Muscle of leg (tissue), 11 donors: ENCODE data around the gene SMR3B. TPM values are rescaled to one million over a fixed set of nuclear protein-coding genes. Genes with fewer than 3 reads are reported as not detected.

ENCODE experiments used
- DNase-seq: peaks from one replicate; pipeline ENCODE4 v3.0.0; 2013
- H3K27ac ChIP-seq: one replicate; pipeline ENCODE4 v1.5.1; 2013; ENCODE audit warnings: mild to moderate bottlenecking, low read length, control low read depth
- H3K27me3 ChIP-seq: one replicate; pipeline ENCODE4 v1.6.1; 2013; ENCODE audit warnings: low read length; ENCODE audit not compliant: control insufficient read depth, insufficient read depth
- H3K36me3 ChIP-seq: one replicate; pipeline ENCODE4 v1.6.1; 2013; ENCODE audit warnings: low read length; ENCODE audit not compliant: control insufficient read depth, insufficient read depth
- H3K4me1 ChIP-seq: one replicate; pipeline ENCODE4 v1.6.1; 2013; ENCODE audit warnings: low read length; ENCODE audit not compliant: control insufficient read depth, insufficient read depth
- H3K4me3 ChIP-seq: one replicate; pipeline ENCODE4 v1.5.1; 2013; ENCODE audit warnings: low read length, control low read depth
- H3K9me3 ChIP-seq: replicated peaks from 2 replicates; pipeline ENCODE4 v1.6.1; 2013; ENCODE audit warnings: low read depth, low read length; ENCODE audit not compliant: control insufficient read depth
- WGBS: methylation state at CpG from one replicate; pipeline ENCODE4 v1.1.5; 2013; ENCODE audit warnings: missing lambda C conversion rate; ENCODE audit not compliant: insufficient coverage; 5-methylcytosine and 5-hydroxymethylcytosine counted together
- polyA plus RNA-seq, 8 donors: library from polyadenylated mRNA; unstranded; fragments of 120-200 nt; gene quantifications; one replicate each; pipeline versions ENCODE4 v1.2.1 to v1.2.3, GENCODE V29; 2013; ENCODE audit warnings: inconsistent platforms in 1 of 8, low replicate concordance in 1 of 8; ENCODE audit not compliant: insufficient read length in 8 of 8, insufficient read depth in 1 of 8
- total RNA-seq: library from RNA; stranded (reverse); fragments of 120-200 nt; gene quantifications from one replicate; pipeline ENCODE4 v1.2.4, GENCODE V29; 2013

The SMR3B gene
- total and polyA plus RNA-seq, 9 donors = 0.20 TPM; not detected in 8

- Histone ChIP-seq H3K36me3 (no peaks in the 10 kb centered on the region), H3K9me3 (no peaks in the 10 kb centered on the region), H3K4me1 (no peaks in the 10 kb centered on the region), H3K27me3 (no peaks in the 10 kb centered on the region), H3K4me3 (no peak overlapping the region), H3K27ac (no peak overlapping the region)
- no peak for DNase-seq
- no CpG with 5 or more reads among the region's 4 CpGs for WGBS
Measured at GRCh38 chr4:70371987-70372386, 10.9 kb upstream of the SMR3B start.

- no CpG with 5 or more reads among the region's 3 CpGs for WGBS
- Histone ChIP-seq H3K27me3 (no peaks in the 10 kb centered on the region), H3K27ac (no peak overlapping the region), H3K4me3 (no peak overlapping the region), H3K4me1 (no peaks in the 10 kb centered on the region), H3K36me3 (no peaks in the 10 kb centered on the region), H3K9me3 (no peaks in the 10 kb centered on the region)
- DNase-seq = no peak
Measured at GRCh38 chr4:70372760-70373159, 10.2 kb upstream of the SMR3B start.

- Histone ChIP-seq H3K4me1 (no peaks in the 10 kb centered on the region), H3K36me3 (no peaks in the 10 kb centered on the region), H3K27ac (no peak overlapping the region), H3K9me3 (no peaks in the 10 kb centered on the region), H3K4me3 (no peak overlapping the region), H3K27me3 (no peaks in the 10 kb centered on the region)
- no CpG with 5 or more reads among the region's 3 CpGs for WGBS
- no peak for DNase-seq
Measured at GRCh38 chr4:70380578-70380977, 2.4 kb upstream of the SMR3B start.

GRCh38 chr4:70392057-70392776 lies 9.3 kb downstream of the SMR3B start:
- Histone ChIP-seq H3K9me3 (no peaks in the 10 kb centered on the region), H3K4me1 (no peaks in the 10 kb centered on the region), H3K4me3 (no peak overlapping the region), H3K36me3 (no peaks in the 10 kb centered on the region), H3K27ac (no peak overlapping the region), H3K27me3 (no peaks in the 10 kb centered on the region)
- whole genome bisulfite sequencing = no CpG with 5 or more reads among the region's 2 CpGs
- DNase-seq = no peak

GRCh38 chr4:70397580-70397979 lies 14.6 kb downstream of the SMR3B start, which contains the start of gene OPRPN:
Gene OPRPN (plus strand): TSS chr4:70397940. CDS start chr4:70399286, 1,346 bp downstream.
- Histone ChIP-seq H3K4me1 (no peaks in the 10 kb centered on the region), H3K36me3 (no peaks in the 10 kb centered on the region), H3K27ac (no peak within 1 kb of the TSS), H3K27me3 (no peaks in the 10 kb centered on the region), H3K4me3 (no peak within 1 kb of the TSS), H3K9me3 (no peaks in the 10 kb centered on the region)
- no peak for DNase-seq

- H3K27me3 ChIP-seq = no peaks in the 10 kb centered on the region
- DNase-seq = no peak
- no CpG with 5 or more reads among the region's 1 CpG for WGBS
- H3K36me3 ChIP-seq = no peaks in the 10 kb centered on the region
- H3K4me1 ChIP-seq = no peaks in the 10 kb centered on the region
- no peaks in the 10 kb centered on the region for H3K9me3 ChIP-seq
- no peak overlapping the region for H3K4me3 ChIP-seq
- no peak overlapping the region for H3K27ac ChIP-seq
Measured at GRCh38 chr4:70399319-70399718, 16.4 kb downstream of the SMR3B start.

GRCh38 chr4:70402762-70403161 lies 19.8 kb downstream of the SMR3B start:
- WGBS = no CpG with 5 or more reads among the region's 1 CpG
- Histone ChIP-seq H3K4me3 (no peak overlapping the region), H3K4me1 (no peaks in the 10 kb centered on the region)

GRCh38 chr4:70405765-70406164 lies 22.8 kb downstream of the SMR3B start:
- no peak for DNase-seq
- Histone ChIP-seq H3K9me3 (no peaks in the 10 kb centered on the region), H3K27ac (no peak overlapping the region), H3K36me3 (no peaks in the 10 kb centered on the region), H3K4me3 (no peak overlapping the region), H3K27me3 (no peaks in the 10 kb centered on the region), H3K4me1 (no peaks in the 10 kb centered on the region)
- 80% methylated on average over 2 of the region's 6 CpGs for WGBS

More at GRCh38 chr4:70402762-70403161, 19.8 kb downstream of the SMR3B start:
- no peaks in the 10 kb centered on the region for H3K27me3 ChIP-seq
- H3K9me3 ChIP-seq = no peaks in the 10 kb centered on the region
- H3K27ac ChIP-seq = no peak overlapping the region
- no peaks in the 10 kb centered on the region for H3K36me3 ChIP-seq
- no peak for DNase-seq

GRCh38 chr4:70425306-70425705 lies 42.4 kb downstream of the SMR3B start:
- Histone ChIP-seq H3K4me3 (no peak overlapping the region), H3K4me1 (no peaks in the 10 kb centered on the region), H3K27ac (no peak overlapping the region), H3K9me3 (peaks cover 7% of the 10 kb centered on the region), H3K36me3 (no peaks in the 10 kb centered on the region), H3K27me3 (no peaks in the 10 kb centered on the region)
- no CpG with 5 or more reads among the region's 1 CpG for WGBS
- DNase-seq = no peak

GRCh38 chr4:70426789-70427188 lies 43.9 kb downstream of the SMR3B start:
- no peaks in the 10 kb centered on the region for H3K4me1 ChIP-seq
- no peak for DNase-seq
- no peak overlapping the region for H3K4me3 ChIP-seq
- no peaks in the 10 kb centered on the region for H3K36me3 ChIP-seq
- H3K9me3 ChIP-seq = peaks cover 7% of the 10 kb centered on the region
- no peak overlapping the region for H3K27ac ChIP-seq
- no peaks in the 10 kb centered on the region for H3K27me3 ChIP-seq

GRCh38 chr4:70437197-70437596 lies 54.3 kb downstream of the SMR3B start:
- Histone ChIP-seq H3K27ac (no peak overlapping the region), H3K36me3 (no peaks in the 10 kb centered on the region), H3K4me3 (no peak overlapping the region), H3K9me3 (no peaks in the 10 kb centered on the region), H3K4me1 (no peaks in the 10 kb centered on the region), H3K27me3 (no peaks in the 10 kb centered on the region)
- DNase-seq = no peak
- WGBS = 66% methylated on average over 6 of the region's 7 CpGs
